ENCODE data around the gene GGA2.

- TF ChIP-seq CTCF (IDR thresholded peaks at IDR 0.05; ENCODE audit: insufficient read depth, low read length, poor library complexity, severe bottlenecking) = no peak
- no peak for TF ChIP-seq EZH2phosphoT487 (conservative IDR thresholded peaks at IDR 0.05; ENCODE audit: low read length)
Measured at GRCh38 chr16:23428351-23428750, 81.9 kb downstream of the GGA2 start.

All from SU-DHL-6 (cell line).